ENCODE data around the gene FARP1.

Gene FARP1

GRCh38 chr13:98141091-98141490 is 1.8 kb upstream of the FARP1 start:
- Histone ChIP-seq H3K27me3 (ENCODE audit: insufficient read depth, low read length) (no peaks in the 10 kb centered on the region), H2BK5ac (ENCODE audit: low read depth, low read length, poor library complexity) (no peak overlapping the region), H3K9ac (ENCODE audit: low read length) (no peak overlapping the region), H3K79me2 (ENCODE audit: control insufficient read depth, insufficient read depth, low read length, poor library complexity) (peaks cover 11% of the 10 kb centered on the region), H3K14ac (ENCODE audit: low read length) (no peak overlapping the region), H4K8ac (ENCODE audit: low read depth, low read length) (no peak overlapping the region), H3K4ac (ENCODE audit: low read depth, low read length) (no peak overlapping the region), H3K18ac (ENCODE audit: low read length) (no peak overlapping the region), H2BK12ac (ENCODE audit: low read length) (no peak overlapping the region), H3K4me2 (ENCODE audit: low read length) (no peak overlapping the region), H2AFZ (ENCODE audit: insufficient read depth, low read length, poor library complexity) (no peak overlapping the region), H3K79me1 (ENCODE audit: low read length) (peaks cover 10% of the 10 kb centered on the region), H3K9me3 (ENCODE audit: insufficient read depth, low read depth, low read length) (no peaks in the 10 kb centered on the region), H4K12ac (ENCODE audit: low read depth, low read length) (no peak overlapping the region), H3K4me3 (ENCODE audit: low read depth, low read length) (no peak overlapping the region), H3K4me1 (ENCODE audit: control insufficient read depth in 1 of 2, insufficient read depth in 2 of 2, low read length in 2 of 2) (peaks cover 0 to 11% of the 10 kb centered on the region in 2 experiments), H2BK120ac (ENCODE audit: insufficient read depth, low read length, poor library complexity) (no peak overlapping the region), H3K27ac (ENCODE audit: low read depth, low read length) (no peak overlapping the region), H3K36me3 (ENCODE audit: control insufficient read depth in 1 of 2, insufficient read depth in 2 of 2, low read length in 2 of 2) (no peaks in the 10 kb centered on the region), H3K23ac (ENCODE audit: low read length) (no peak overlapping the region), H2AK5ac (ENCODE audit: low read length) (no peak overlapping the region), H4K91ac (ENCODE audit: low read depth, low read length) (no peak overlapping the region)
- WGBS (ENCODE audit: extremely low coverage, insufficient coverage, insufficient read length): no CpG with 5 or more reads among the region's 7 CpGs
- DNase-seq: peak; percentile 71 to 83

- Histone ChIP-seq H3K27me3 (ENCODE audit: insufficient read depth, low read length) (no peaks in the 10 kb centered on the region), H3K4me3 (ENCODE audit: low read depth, low read length) (no peak overlapping the region), H3K4ac (ENCODE audit: low read depth, low read length) (no peak overlapping the region), H3K79me2 (ENCODE audit: control insufficient read depth, insufficient read depth, low read length, poor library complexity) (peaks cover 11% of the 10 kb centered on the region), H3K79me1 (ENCODE audit: low read length) (peaks cover 10% of the 10 kb centered on the region), H2BK12ac (ENCODE audit: low read length) (no peak overlapping the region), H4K91ac (ENCODE audit: low read depth, low read length) (no peak overlapping the region), H2BK5ac (ENCODE audit: low read depth, low read length, poor library complexity) (no peak overlapping the region), H2BK120ac (ENCODE audit: insufficient read depth, low read length, poor library complexity) (no peak overlapping the region), H4K12ac (ENCODE audit: low read depth, low read length) (no peak overlapping the region), H3K18ac (ENCODE audit: low read length) (peak overlapping the region; percentile 21), H3K4me1 (ENCODE audit: control insufficient read depth in 1 of 2, insufficient read depth in 2 of 2, low read length in 2 of 2) (peaks cover 2 to 13% of the 10 kb centered on the region in 2 experiments), H3K9me3 (ENCODE audit: insufficient read depth, low read depth, low read length) (no peaks in the 10 kb centered on the region), H2AFZ (ENCODE audit: insufficient read depth, low read length, poor library complexity) (peak overlapping the region; percentile 50), H4K8ac (ENCODE audit: low read depth, low read length) (peak overlapping the region; percentile 2), H3K14ac (ENCODE audit: low read length) (no peak overlapping the region), H3K36me3 (ENCODE audit: control insufficient read depth in 1 of 2, insufficient read depth in 2 of 2, low read length in 2 of 2) (no peaks in the 10 kb centered on the region), H3K4me2 (ENCODE audit: low read length) (peak overlapping the region; percentile 99), H3K27ac (ENCODE audit: low read depth, low read length) (no peak overlapping the region), H2AK5ac (ENCODE audit: low read length) (no peak overlapping the region), H3K9ac (ENCODE audit: low read length) (no peak overlapping the region), H3K23ac (ENCODE audit: low read length) (no peak overlapping the region)
- no CpG with 5 or more reads among the region's 27 CpGs for WGBS (ENCODE audit: extremely low coverage, insufficient coverage, insufficient read length)
- peak; percentile 9 to 44 for DNase-seq
Observed at GRCh38 chr13:98141509-98142379, 1.1 kb upstream of the FARP1 start.

GRCh38 chr13:98143157-98143553 is 261 bp downstream of the FARP1 start:
- no peaks in the 10 kb centered on the region for H3K36me3 ChIP-seq (ENCODE audit: control insufficient read depth in 1 of 2, insufficient read depth in 2 of 2, low read length in 2 of 2)
- H3K79me2 ChIP-seq (ENCODE audit: control insufficient read depth, insufficient read depth, low read length, poor library complexity): peaks cover 11% of the 10 kb centered on the region
- H3K4ac ChIP-seq (ENCODE audit: low read depth, low read length): peak overlapping the region; percentile 87
- peak overlapping the region; percentile 87 for H3K4me3 ChIP-seq (ENCODE audit: low read depth, low read length)
- no CpG with 5 or more reads among the region's 66 CpGs for WGBS (ENCODE audit: extremely low coverage, insufficient coverage, insufficient read length)
- no peak overlapping the region for H2AK5ac ChIP-seq (ENCODE audit: low read length)
- H4K8ac ChIP-seq (ENCODE audit: low read depth, low read length): peak overlapping the region; percentile 91
- H4K91ac ChIP-seq (ENCODE audit: low read depth, low read length): peak overlapping the region; percentile 89
- no peak for DNase-seq
- H4K12ac ChIP-seq (ENCODE audit: low read depth, low read length): peak overlapping the region; percentile 91
- H2BK120ac ChIP-seq (ENCODE audit: insufficient read depth, low read length, poor library complexity): peak overlapping the region; percentile 87
- no peaks in the 10 kb centered on the region for H3K9me3 ChIP-seq (ENCODE audit: insufficient read depth, low read depth, low read length)
- peaks cover 10% of the 10 kb centered on the region for H3K79me1 ChIP-seq (ENCODE audit: low read length)
- H3K23ac ChIP-seq (ENCODE audit: low read length): no peak overlapping the region
- peak overlapping the region; percentile 85 for H3K9ac ChIP-seq (ENCODE audit: low read length)
- H3K18ac ChIP-seq (ENCODE audit: low read length): peak overlapping the region; percentile 88
- peak overlapping the region; percentile 63 for H3K27ac ChIP-seq (ENCODE audit: low read depth, low read length)
- H2BK12ac ChIP-seq (ENCODE audit: low read length): no peak overlapping the region
- peak overlapping the region; percentile 18 for H2BK5ac ChIP-seq (ENCODE audit: low read depth, low read length, poor library complexity)
- peak overlapping the region; percentile 90 for H3K14ac ChIP-seq (ENCODE audit: low read length)
- no peaks in the 10 kb centered on the region for H3K27me3 ChIP-seq (ENCODE audit: insufficient read depth, low read length)
- peaks cover 2 to 13% of the 10 kb centered on the region in 2 experiments for H3K4me1 ChIP-seq (ENCODE audit: control insufficient read depth in 1 of 2, insufficient read depth in 2 of 2, low read length in 2 of 2)
- peak overlapping the region; percentile 99 for H3K4me2 ChIP-seq (ENCODE audit: low read length)
- peak overlapping the region; percentile 56 for H2AFZ ChIP-seq (ENCODE audit: insufficient read depth, low read length, poor library complexity)

GRCh38 chr13:98143601-98144026 is 720 bp downstream of the FARP1 start:
- peaks cover 10% of the 10 kb centered on the region for H3K79me1 ChIP-seq (ENCODE audit: low read length)
- peaks cover 11% of the 10 kb centered on the region for H3K79me2 ChIP-seq (ENCODE audit: control insufficient read depth, insufficient read depth, low read length, poor library complexity)
- peak overlapping the region; percentile 99 for H3K4me2 ChIP-seq (ENCODE audit: low read length)
- peak overlapping the region; percentile 87 for H3K4ac ChIP-seq (ENCODE audit: low read depth, low read length)
- no peaks in the 10 kb centered on the region for H3K9me3 ChIP-seq (ENCODE audit: insufficient read depth, low read depth, low read length)
- peak overlapping the region; percentile 87 for H3K4me3 ChIP-seq (ENCODE audit: low read depth, low read length)
- peak overlapping the region; percentile 87 for H2BK120ac ChIP-seq (ENCODE audit: insufficient read depth, low read length, poor library complexity)
- peaks cover 2 to 13% of the 10 kb centered on the region in 2 experiments for H3K4me1 ChIP-seq (ENCODE audit: control insufficient read depth in 1 of 2, insufficient read depth in 2 of 2, low read length in 2 of 2)
- H4K91ac ChIP-seq (ENCODE audit: low read depth, low read length): peak overlapping the region; percentile 89
- no peaks in the 10 kb centered on the region for H3K36me3 ChIP-seq (ENCODE audit: control insufficient read depth in 1 of 2, insufficient read depth in 2 of 2, low read length in 2 of 2)
- no peak overlapping the region for H2AK5ac ChIP-seq (ENCODE audit: low read length)
- no peak overlapping the region for H3K23ac ChIP-seq (ENCODE audit: low read length)
- peak overlapping the region; percentile 38 for H2BK12ac ChIP-seq (ENCODE audit: low read length)
- peak; percentile 11 to 52 for DNase-seq
- H4K12ac ChIP-seq (ENCODE audit: low read depth, low read length): peak overlapping the region; percentile 91
- H3K18ac ChIP-seq (ENCODE audit: low read length): peak overlapping the region; percentile 88
- H3K9ac ChIP-seq (ENCODE audit: low read length): peak overlapping the region; percentile 85
- peak overlapping the region; percentile 63 for H3K27ac ChIP-seq (ENCODE audit: low read depth, low read length)
- H2BK5ac ChIP-seq (ENCODE audit: low read depth, low read length, poor library complexity): peak overlapping the region; percentile 18
- WGBS (ENCODE audit: extremely low coverage, insufficient coverage, insufficient read length): no CpG with 5 or more reads among the region's 60 CpGs
- peak overlapping the region; percentile 91 for H4K8ac ChIP-seq (ENCODE audit: low read depth, low read length)
- H3K14ac ChIP-seq (ENCODE audit: low read length): peak overlapping the region; percentile 90
- H2AFZ ChIP-seq (ENCODE audit: insufficient read depth, low read length, poor library complexity): peak overlapping the region; percentile 75
- no peaks in the 10 kb centered on the region for H3K27me3 ChIP-seq (ENCODE audit: insufficient read depth, low read length)

All from trophoblast cell (in vitro differentiated cells and primary cell).